ENCODE measurements around the gene DPRX. TPM values are rescaled to one million over a fixed set of nuclear protein-coding genes. Genes with fewer than 3 reads are reported as not detected.
A peak's percentile ranks its signal among the peaks of the same experiment; 100 is the strongest.

DPRX gene
- total RNA-seq: not detected in 2 replicates

GRCh38 chr19:53631949-53632407 is at the start of gene DPRX:
DPRX (plus strand) TSS chr19:53631999; CDS start chr19:53632107, 108 bp downstream.

Small RNAs within 50 kb of the gene (small RNA-seq; reads per million reads assigned to genes)
- gene MIR1323 (33.4 reads per million, percentile 98 among the genes with 10 or more reads in this experiment), gene MIR498 (8.2 reads per million, percentile 95 among the genes with 10 or more reads in this experiment), gene MIR512-1 (not detected), gene MIR512-2 (not detected), gene MIR515-1 (not detected), gene MIR515-2 (not detected), gene MIR519C (0.33 reads per million, percentile 12 among the genes with 10 or more reads in this experiment), gene MIR519E (0.08 reads per million), gene MIR520E (0.16 reads per million), gene RNU6-698P (0.14 reads per million)

Other genes starting within 250 kb of the DPRX start
- 11.0 and 13.1 TPM in 2 replicates for gene ZNF765, start 236.8 kb upstream of the DPRX start, total RNA-seq
- 9.8 and 11.0 TPM in 2 replicates for gene ZNF761, start 200.0 kb upstream of the DPRX start, total RNA-seq
- 2.9 and 3.3 TPM in 2 replicates for gene ZNF813, start 164.3 kb upstream of the DPRX start, total RNA-seq
- gene ZNF331, start 93.9 kb upstream of the DPRX start, total RNA-seq: 7.8 and 9.2 TPM in 2 replicates
- gene NLRP12, start 192.3 kb downstream of the DPRX start, total RNA-seq: not detected in 2 replicates
- gene MYADM, start 235.9 kb downstream of the DPRX start, total RNA-seq: 15.1 and 23.7 TPM in 2 replicates